Lung microvascular endothelial cell (primary cell): ENCODE data around the gene AMZ1. TPM values are rescaled to one million over a fixed set of nuclear protein-coding genes. Genes with fewer than 3 reads are reported as not detected.
"Not testable (repeated sequence)": the region's sequence is repeated elsewhere in the genome, so short reads cannot be mapped to it uniquely, and the experiment has no call there.

Source experiments
- DNase-seq, 2 donors: peaks; one replicate each; pipeline versions ENCODE4 v3.0.0 to v3.0.0-alpha.2; 2010; ENCODE audit warnings: low read depth in 2 of 2
- total RNA-seq: library from RNA; depleted of rRNA; stranded (reverse); fragments of >200 nt; gene quantifications from 2 replicates; pipeline ENCODE4 v1.2.1, GENCODE V29; 2014

Gene AMZ1
- total RNA-seq, 1 donor from 2014 or later, result not detected

- no peak for DNase-seq
Observed at GRCh38 chr7:2667843-2668242, 20.2 kb upstream of the AMZ1 start.

GRCh38 chr7:2668401-2668800 lies 19.6 kb upstream of the AMZ1 start:
- no peak for DNase-seq

- DNase-seq, result no peak
Observed at GRCh38 chr7:2670171-2670570, 17.8 kb upstream of the AMZ1 start.

GRCh38 chr7:2670720-2671391 lies 17.1 kb upstream of the AMZ1 start:
- peak; percentile 65 to 71 for DNase-seq

- not testable (repeated sequence) for DNase-seq
Observed at GRCh38 chr7:2673214-2673613, 14.8 kb upstream of the AMZ1 start.

- DNase-seq, result no peak
Observed at GRCh38 chr7:2673934-2674333, 14.1 kb upstream of the AMZ1 start.

GRCh38 chr7:2675256-2675764 lies 12.7 kb upstream of the AMZ1 start:
- DNase-seq, result no peak

GRCh38 chr7:2676576-2676975 lies 11.4 kb upstream of the AMZ1 start:
- DNase-seq, result not testable (repeated sequence)

GRCh38 chr7:2678454-2678853 lies 9.5 kb upstream of the AMZ1 start:
- DNase-seq, result not testable (repeated sequence)

GRCh38 chr7:2679135-2680127 lies 8.6 kb upstream of the AMZ1 start:
- not testable (repeated sequence) for DNase-seq

- no peak for DNase-seq
Observed at GRCh38 chr7:2680256-2680655, 7.7 kb upstream of the AMZ1 start.

GRCh38 chr7:2680792-2681490 lies 7.1 kb upstream of the AMZ1 start:
- DNase-seq, result peak; percentile 59 to 82

GRCh38 chr7:2681929-2682799 lies 5.8 kb upstream of the AMZ1 start:
- no peak for DNase-seq

GRCh38 chr7:2684501-2684900 lies 3.5 kb upstream of the AMZ1 start:
- no peak for DNase-seq

- no peak for DNase-seq
Observed at GRCh38 chr7:2686101-2686500, 1.9 kb upstream of the AMZ1 start.

GRCh38 chr7:2687338-2687869 lies 598 bp upstream of the AMZ1 start:
- DNase-seq, result no peak

- DNase-seq, result no peak
Observed at GRCh38 chr7:2688409-2689342, 674 bp downstream of the AMZ1 start.

- DNase-seq, result no peak
Observed at GRCh38 chr7:2689343-2689847, 1.4 kb downstream of the AMZ1 start.
